Stimulated activated CD4-positive, alpha-beta T cell treated with anti-CD3 and anti-CD28 coated beads, Interleukin-1b, Interleukin-23, amount 100 ng/mL, for 48 hours (primary cell): ENCODE results near the gene LRPAP1.

Experiments used
- DNase-seq: peaks from one replicate; pipeline ENCODE4 v3.0.0-alpha.2; 2020

LRPAP1 gene

DNA sequence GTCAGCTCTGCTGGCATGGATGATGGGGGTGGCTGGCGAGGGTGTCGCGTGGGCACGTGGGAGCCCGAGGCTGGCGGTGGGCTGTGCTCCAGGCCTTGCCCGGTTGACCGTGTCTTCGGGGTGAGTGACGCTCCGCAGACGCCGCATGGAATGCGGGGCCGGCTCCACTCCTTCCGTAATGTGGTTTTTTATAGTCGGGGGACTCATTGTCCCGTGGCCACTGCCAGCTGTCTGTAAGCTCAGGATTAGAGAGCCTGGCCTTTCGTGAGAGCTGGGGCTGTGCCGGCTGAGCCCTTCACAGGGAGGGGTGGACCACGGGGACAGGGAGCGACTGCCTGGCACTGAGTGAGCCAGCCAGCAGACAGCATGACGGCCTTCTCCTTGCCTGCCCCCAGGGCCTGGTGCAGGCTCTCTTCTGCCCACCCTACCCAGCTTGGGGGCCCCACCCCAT is 48.7 kb downstream of the LRPAP1 start:
- no peak for DNase-seq

- no peak for DNase-seq
These were observed 49.5 kb downstream of the LRPAP1 start for GRCh38 chr4:3482707-3483106.

- DNase-seq, result no peak
These were observed 50.3 kb downstream of the LRPAP1 start for GRCh38 chr4:3481783-3482393.

DNA sequence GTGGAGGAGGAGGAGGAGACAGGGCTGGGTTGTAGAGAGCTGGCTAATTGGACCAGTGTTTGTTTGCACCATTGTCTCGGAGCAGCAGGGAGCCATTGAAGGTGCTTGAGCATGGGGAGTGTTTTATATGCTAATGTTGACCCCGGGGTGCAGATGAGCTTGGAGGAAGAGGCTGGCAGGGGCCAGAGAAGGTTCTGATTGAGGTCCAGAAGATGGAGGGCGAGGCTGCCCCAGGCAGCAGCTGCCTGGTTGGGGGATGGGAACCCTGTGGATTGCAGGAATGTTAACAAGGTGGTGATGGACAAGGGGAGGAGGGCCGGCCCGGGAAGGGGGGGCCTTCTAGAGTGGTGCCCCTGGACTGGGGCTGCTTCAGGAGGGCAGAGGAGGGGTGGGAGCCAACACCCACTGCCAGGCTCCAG is 51.1 kb downstream of the LRPAP1 start:
- no peak for DNase-seq

GRCh38 chr4:3480528-3481112 is 51.6 kb downstream of the LRPAP1 start:
- peak; percentile 75 for DNase-seq

- no peak for DNase-seq
These were observed 52.7 kb downstream of the LRPAP1 start for GRCh38 chr4:3479358-3480101.

- no peak for DNase-seq
These were observed 53.5 kb downstream of the LRPAP1 start for GRCh38 chr4:3478446-3479357.

- no peak for DNase-seq
These were observed 54.3 kb downstream of the LRPAP1 start for GRCh38 chr4:3477750-3478430.

DNA sequence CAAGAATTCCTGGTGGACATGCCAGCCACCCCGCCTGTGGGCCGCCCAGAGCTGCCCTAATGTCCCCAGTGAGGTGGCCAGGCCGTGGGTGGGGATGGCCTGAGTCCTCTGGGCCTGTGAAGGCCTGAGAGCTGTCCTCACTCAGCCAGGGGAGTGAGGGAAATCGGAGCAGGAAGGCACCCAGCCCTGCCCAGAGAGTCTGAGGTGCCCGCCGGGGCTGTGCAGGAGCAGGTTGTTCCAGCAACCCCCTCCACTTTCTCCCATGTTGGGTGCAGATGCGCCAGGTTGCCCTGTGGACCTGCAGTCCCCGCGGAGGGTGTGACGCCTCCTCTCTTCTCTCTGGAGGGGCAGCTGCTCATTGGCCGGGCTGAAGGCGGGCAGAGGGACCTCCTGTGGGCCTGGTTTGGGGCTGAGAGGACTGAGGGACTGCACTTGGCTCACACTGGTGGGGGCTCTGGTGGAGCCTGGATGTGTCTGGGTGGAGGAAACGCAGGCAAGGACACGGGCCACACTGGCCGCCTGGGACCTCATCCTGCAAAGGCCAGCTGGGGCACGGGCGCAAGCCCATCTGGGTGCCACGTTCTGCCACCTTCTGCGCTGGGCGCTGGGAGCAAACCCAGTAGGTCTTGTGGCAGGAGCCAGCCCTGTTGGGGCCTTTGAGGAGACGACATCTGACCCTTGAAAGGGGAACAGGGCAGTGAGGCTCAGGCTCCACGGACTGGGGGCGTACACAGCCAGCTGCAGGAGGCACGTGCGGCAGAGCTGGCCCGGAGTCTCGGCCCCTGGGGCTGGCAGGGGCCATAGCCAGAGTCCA is 55.1 kb downstream of the LRPAP1 start:
- DNase-seq, result no peak

DNA sequence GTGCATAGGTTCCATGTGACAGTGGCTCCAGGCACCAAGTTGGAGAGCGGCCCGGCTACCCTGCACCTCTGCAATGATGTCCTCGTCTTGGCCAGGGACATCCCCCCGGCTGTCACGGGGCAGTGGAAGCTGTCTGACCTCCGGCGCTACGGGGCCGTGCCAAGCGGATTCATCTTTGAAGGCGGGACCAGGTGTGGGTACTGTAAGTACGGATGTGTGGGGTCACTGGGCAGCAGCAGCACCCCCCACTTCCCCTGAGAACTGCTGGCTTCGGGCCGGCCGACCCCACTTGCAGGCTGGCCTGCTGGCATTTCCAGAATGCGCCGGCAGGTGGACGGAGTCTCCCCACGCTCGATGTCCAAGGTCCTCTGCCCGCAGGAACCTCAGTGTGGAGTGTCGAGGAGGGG is 55.9 kb downstream of the LRPAP1 start:
- DNase-seq, result no peak

DNA sequence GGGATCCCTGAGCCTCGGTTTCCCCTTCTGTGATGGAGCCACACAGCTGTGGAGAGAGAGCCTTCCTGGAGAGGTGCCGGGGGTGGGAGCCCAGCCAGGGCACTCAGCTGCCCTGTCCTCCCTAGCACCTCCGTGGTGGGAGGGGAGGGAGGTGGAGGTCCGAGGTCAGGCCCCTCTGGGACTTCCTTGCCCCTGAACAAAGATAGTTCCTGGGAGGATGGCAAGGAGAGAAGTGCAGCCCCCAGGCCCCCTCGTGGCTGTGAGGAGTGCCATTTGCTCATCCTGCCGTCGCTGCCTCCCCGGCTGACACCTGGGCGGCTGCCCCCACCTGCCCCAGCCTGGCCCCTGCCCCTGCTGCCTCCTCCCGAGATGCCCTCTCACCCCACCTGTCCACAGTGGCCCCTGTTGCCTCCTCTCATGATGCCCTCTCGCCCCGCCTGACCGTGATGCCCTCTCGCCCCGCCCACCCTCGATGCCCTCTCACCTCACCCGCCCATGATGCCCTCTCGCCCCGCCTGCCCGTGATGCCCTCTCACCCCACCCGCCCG is 56.4 kb downstream of the LRPAP1 start:
- DNase-seq, result no peak

GRCh38 chr4:3475041-3475712 is 57.0 kb downstream of the LRPAP1 start:
- DNase-seq, result no peak

DNA sequence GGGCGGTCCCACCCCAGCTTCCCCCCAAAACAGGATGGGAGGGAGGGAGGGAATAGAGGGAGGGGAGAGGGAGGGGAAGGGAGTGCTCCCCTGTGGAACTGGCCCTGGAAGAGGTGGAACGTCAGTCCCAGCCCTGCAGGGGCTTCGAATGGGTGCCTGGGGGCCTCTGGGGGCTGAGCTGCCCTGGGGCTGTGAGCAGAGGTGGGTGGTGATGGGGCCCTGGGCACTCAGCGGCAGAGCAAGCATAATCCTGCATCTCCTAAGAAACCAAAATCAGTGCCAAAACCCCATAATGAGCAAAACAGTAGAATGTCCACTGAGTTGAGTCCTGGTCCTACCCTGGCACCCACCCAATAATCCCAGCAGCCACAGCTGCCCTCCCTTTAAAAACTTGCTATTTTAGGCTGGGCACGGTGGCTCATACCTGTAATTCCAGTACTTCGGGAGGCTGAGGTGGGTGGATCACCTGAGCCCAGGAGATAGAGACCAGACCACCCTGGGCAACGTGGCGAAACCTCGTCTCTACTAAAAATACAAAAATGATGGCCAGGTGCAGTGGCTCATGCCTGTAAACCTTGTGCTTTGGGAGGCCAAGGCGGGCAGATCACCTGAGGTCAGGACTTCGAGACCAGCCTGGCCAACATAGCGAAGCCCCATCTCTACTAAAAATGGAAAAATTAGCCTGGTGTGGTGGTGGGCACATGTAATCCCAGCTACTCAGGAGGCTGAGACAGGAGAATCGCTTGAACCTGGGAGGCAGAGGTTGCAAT is 58.0 kb downstream of the LRPAP1 start:
- DNase-seq, result no peak

GRCh38 chr4:3473181-3473950 is 58.9 kb downstream of the LRPAP1 start:
- no peak for DNase-seq

- no peak for DNase-seq
These were observed 59.6 kb downstream of the LRPAP1 start for GRCh38 chr4:3472411-3473141.

DNA sequence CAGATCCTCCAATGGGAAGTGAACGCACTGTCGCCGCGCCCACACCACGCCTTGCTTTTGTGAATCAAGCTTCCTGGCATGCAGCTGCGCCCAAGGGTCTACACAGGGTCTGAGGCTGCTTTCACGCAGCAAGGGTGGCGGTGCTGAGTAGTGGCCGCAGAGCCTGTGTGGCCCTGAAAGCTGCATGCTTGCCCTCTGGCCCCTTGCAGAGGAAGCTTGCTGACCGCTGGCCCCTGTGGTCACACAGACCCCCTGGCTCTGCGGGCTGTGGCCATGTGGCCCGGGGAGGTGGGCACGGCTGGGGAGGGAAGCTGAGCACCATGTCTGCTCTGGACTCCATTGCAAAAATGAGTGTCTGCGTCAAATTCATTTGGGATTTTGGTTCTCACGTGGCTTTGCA is 60.3 kb downstream of the LRPAP1 start:
- no peak for DNase-seq

DNA sequence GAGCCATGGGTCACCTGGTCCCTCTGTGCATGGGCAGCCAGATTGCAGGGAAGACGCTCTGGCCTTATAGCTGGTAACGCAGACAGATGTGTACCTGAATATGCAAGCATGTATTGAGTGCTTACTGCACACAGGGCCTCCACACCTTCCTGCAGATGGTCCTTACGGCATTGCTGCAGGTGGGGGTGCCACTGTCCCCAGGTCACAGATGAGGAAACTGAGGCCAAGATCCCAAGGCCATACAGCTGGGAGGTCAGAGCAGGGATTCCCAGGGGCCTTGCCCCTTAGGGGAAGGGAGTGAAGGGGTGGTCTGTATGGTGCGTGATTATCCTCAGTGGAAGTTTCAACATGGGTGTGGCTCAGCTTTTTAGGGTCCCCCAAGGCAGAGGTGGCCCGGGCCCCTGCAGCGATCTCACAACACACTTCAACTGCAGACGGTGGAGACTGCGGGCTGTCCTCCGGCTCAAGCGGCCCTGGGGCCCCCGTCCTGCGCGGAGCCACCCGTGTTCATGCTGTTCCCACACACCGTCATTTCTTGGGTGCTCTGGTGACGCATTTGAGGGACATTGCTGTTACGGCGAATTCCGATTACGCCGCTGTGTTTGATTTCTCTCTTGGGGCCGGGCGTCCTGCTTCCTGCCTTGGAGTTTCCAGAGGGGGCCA is 61.0 kb downstream of the LRPAP1 start:
- no peak for DNase-seq
